ENCODE measurements around the gene PTPRZ1. TPM values are rescaled to one million over a fixed set of nuclear protein-coding genes. Genes with fewer than 3 reads are reported as not detected.

PTPRZ1 gene
- total RNA-seq, 1 experiment from 2014 or later: 105 TPM

- TF ChIP-seq HMGXB4 (CRISPR knock-in tag; IDR thresholded peaks at IDR 0.05) (no peak), NFE2L1 (CRISPR knock-in tag; IDR thresholded peaks at IDR 0.05) (no peak), GTF2I (CRISPR knock-in tag; conservative IDR thresholded peaks at IDR 0.05) (no peak), TP53 (CRISPR knock-in tag; IDR thresholded peaks at IDR 0.05) (no peak), NFYB (CRISPR knock-in tag; conservative IDR thresholded peaks at IDR 0.05; ENCODE audit: low read depth) (no peak), NR1H2 (CRISPR knock-in tag; IDR thresholded peaks at IDR 0.05) (no peak)
These were observed 230.1 kb downstream of the PTPRZ1 start (continued) for GRCh38 chr7:122103064-122103463.

All from WTC11 (cell line).